ENCODE results near the gene LRRIQ1. TPM values are rescaled to one million over a fixed set of nuclear protein-coding genes. Genes with fewer than 3 reads are reported as not detected.

The LRRIQ1 gene, protein sequence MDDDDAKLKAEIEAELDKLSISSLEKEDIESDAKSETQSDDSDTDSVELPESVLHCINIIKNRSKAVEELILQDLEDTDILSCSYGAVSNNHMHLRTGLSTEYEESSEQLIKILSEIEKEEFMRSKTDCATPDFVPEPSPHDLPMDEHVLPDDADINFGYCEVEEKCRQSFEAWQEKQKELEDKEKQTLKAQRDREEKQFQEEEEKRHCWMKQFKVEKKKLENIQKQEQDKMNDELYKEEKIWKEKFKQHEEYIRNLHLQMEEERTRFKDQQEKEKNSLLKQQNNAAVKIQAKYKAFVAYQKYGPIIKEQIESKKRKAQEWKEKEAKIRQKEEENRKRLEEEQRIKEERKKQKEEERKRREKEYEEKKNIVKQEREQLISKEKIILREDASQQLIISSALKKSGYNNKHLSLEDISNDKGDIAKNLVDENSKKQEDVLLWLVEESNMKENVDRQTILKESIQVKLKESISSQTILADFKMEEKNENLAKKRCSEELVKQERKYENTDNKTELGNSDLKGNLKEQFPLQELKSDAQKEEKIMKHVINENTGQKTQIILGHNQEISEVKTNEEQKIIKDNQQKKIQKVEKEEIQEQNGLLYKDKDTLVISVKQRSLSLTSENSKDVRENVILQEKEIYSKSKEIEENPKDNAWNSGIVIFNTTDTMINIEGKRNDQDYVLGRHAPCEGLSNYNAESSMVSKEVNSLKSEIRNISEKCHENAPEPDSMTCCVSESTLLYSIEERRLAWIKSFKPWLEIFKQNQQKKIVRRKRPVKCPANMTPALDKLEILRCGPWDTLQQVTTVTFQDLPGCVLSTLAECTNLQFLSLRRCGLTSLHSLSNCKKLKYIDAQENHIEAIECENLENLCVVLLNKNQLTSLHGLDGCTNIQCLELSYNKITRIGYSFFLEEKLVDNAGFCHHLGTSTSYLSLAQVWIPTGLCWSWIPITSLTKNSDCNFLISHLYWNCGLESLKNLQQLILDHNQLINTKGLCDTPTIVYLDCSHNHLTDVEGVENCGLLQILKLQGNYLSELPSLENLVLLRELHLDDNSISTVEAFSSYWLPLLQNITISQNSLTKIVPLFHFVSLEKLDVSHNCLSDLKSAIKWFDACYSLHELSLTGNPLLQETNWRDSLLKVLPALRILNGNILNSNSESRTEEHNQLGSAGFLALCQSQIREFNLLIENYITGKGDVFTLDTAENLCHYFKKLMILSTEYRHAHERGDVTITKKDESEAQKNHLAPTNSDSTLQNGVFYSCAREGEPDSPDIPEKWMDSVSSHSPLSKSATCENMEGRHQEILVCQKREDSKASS (N-terminal part only)
- total RNA-seq (0.18 and 2.0 TPM in 2 replicates), polyA plus RNA-seq (0.26 and 6.9 TPM in 2 replicates)

- DNase-seq (ENCODE audit: low read depth in 1 of 2, low spot score in 1 of 2), result peak; percentile 90 to 94
- Histone ChIP-seq H3K27me3 (peaks cover 7% of the 10 kb centered on the region), H3K36me3 (no peaks in the 10 kb centered on the region), H3K4me1 (ENCODE audit: low read depth) (peaks cover 2% of the 10 kb centered on the region), H3K4me3 (peak within 1 kb of the TSS; percentile 59), H3K9me3 (ENCODE audit: low read depth) (no peaks in the 10 kb centered on the region), H3K27ac (no peak within 1 kb of the TSS)
- TF ChIP-seq, protein P1, sequence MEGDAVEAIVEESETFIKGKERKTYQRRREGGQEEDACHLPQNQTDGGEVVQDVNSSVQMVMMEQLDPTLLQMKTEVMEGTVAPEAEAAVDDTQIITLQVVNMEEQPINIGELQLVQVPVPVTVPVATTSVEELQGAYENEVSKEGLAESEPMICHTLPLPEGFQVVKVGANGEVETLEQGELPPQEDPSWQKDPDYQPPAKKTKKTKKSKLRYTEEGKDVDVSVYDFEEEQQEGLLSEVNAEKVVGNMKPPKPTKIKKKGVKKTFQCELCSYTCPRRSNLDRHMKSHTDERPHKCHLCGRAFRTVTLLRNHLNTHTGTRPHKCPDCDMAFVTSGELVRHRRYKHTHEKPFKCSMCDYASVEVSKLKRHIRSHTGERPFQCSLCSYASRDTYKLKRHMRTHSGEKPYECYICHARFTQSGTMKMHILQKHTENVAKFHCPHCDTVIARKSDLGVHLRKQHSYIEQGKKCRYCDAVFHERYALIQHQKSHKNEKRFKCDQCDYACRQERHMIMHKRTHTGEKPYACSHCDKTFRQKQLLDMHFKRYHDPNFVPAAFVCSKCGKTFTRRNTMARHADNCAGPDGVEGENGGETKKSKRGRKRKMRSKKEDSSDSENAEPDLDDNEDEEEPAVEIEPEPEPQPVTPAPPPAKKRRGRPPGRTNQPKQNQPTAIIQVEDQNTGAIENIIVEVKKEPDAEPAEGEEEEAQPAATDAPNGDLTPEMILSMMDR (IDR thresholded peaks at IDR 0.05; ENCODE audit: low read depth, low read length), result no peak
Measured at GRCh38 chr12:85036234-85036707, at the start of gene LRRIQ1, which contains the start of gene TSPAN19. Gene LRRIQ1 (plus strand): TSS chr12:85036351. CDS start chr12:85038177, 1,826 bp downstream. Gene TSPAN19 (minus strand): TSS chr12:85036277. CDS start chr12:85029946, 6,331 bp downstream.

DNA sequence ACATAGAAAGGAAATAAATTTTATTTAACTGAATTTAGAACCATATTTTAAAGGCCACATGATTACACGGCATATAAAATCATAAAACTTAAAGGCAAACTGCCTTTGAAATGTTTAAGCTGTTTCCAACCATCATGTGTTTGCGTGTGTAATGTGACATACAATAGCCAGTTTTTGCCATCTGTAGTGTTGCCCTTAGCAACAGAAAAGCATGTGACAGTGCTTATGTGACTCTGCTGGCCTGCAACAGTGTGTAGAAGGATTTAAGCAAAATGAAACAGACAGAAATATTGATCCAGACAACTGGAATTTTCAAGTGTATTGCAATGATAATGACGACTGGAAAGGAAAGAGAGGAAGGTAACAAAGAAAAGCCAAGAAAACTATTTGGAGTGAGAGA lies 49.6 kb upstream of the LRRIQ1 start:
- Histone ChIP-seq H3K36me3 (no peaks in the 10 kb centered on the region), H3K9me3 (ENCODE audit: low read depth) (no peaks in the 10 kb centered on the region), H3K4me3 (no peak overlapping the region), H3K4me1 (ENCODE audit: low read depth) (no peaks in the 10 kb centered on the region), H3K27me3 (no peaks in the 10 kb centered on the region), H3K27ac (no peak overlapping the region)
- DNase-seq (ENCODE audit: low read depth in 1 of 2, low spot score in 1 of 2), result no peak
- TF ChIP-seq, protein P1 (IDR thresholded peaks at IDR 0.05; ENCODE audit: low read depth, low read length), result no peak

DNA sequence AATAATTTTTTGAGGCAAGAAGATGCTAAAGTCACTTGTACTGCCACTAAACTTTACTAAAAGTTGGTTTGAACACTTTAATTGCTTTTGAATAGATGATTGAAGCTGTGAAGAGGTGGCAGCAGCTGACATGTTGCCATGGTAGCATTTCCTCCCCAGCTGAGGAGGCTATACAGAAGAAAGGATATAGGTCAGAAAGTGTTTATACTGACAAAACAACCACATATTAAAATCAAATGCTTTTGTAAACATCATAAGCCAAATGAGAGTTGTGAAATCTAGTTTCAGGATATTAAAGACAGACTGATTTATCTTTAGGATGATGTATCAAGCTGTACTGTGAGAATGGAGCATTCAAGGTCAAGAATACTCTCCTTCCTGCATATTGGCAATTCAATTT lies 41.7 kb upstream of the LRRIQ1 start:
- DNase-seq (ENCODE audit: low read depth in 1 of 2, low spot score in 1 of 2), result no peak
- TF ChIP-seq, protein P1 (IDR thresholded peaks at IDR 0.05; ENCODE audit: low read depth, low read length), result no peak
- Histone ChIP-seq H3K4me3 (no peak overlapping the region), H3K9me3 (ENCODE audit: low read depth) (no peaks in the 10 kb centered on the region), H3K27me3 (no peaks in the 10 kb centered on the region), H3K27ac (no peak overlapping the region), H3K36me3 (no peaks in the 10 kb centered on the region), H3K4me1 (ENCODE audit: low read depth) (no peaks in the 10 kb centered on the region)

DNA sequence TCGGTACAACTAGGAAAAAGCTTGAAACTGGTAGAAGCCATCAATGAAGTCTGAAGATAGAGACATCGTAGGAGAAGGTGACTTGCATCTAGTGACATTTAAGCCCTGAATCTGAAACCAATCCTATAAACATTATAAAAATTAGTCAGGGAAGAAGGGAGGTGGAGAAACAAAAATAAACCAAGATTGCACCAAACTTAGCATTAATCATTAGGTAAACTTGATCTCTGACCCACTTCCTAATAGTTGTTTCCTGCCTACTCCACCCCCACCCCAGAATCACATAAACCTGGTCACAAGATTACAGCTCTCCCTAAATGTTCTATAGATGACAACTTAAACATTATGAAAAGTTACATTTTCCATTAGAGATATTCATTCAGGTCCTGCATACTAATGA lies 40.5 kb upstream of the LRRIQ1 start:
- DNase-seq (ENCODE audit: low read depth in 1 of 2, low spot score in 1 of 2), result no peak
- H3K27me3 ChIP-seq, result no peaks in the 10 kb centered on the region
- no peak overlapping the region for H3K4me3 ChIP-seq
- no peaks in the 10 kb centered on the region for H3K4me1 ChIP-seq (ENCODE audit: low read depth)
- H3K27ac ChIP-seq, result no peak overlapping the region
- no peaks in the 10 kb centered on the region for H3K9me3 ChIP-seq (ENCODE audit: low read depth)
- H3K36me3 ChIP-seq, result no peaks in the 10 kb centered on the region
- TF ChIP-seq, protein P1 (IDR thresholded peaks at IDR 0.05; ENCODE audit: low read depth, low read length), result no peak

DNA sequence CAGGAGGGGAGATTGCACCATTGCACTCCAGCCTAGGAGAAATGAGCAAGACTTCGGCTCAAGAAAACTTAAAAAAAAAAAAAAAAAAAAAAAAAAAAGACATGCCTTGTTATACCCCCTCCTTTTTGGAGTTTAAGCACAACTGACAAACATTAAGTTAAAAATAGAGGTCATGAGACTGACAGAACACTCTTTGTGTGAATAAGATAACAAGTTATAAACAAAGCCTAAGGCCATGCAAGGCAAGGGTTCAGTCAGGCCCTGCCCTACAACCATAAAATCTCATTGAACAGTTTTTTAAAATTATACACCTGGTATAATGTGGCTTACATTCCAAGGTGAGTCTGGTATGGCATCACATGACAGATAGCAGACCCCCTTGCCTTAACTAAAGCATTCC lies 39.4 kb upstream of the LRRIQ1 start:
- H3K4me3 ChIP-seq, result no peak overlapping the region
- no peaks in the 10 kb centered on the region for H3K27me3 ChIP-seq
- H3K4me1 ChIP-seq (ENCODE audit: low read depth), result no peaks in the 10 kb centered on the region
- H3K36me3 ChIP-seq, result no peaks in the 10 kb centered on the region
- DNase-seq (ENCODE audit: low read depth in 1 of 2, low spot score in 1 of 2), result no peak
- no peak overlapping the region for H3K27ac ChIP-seq
- H3K9me3 ChIP-seq (ENCODE audit: low read depth), result no peaks in the 10 kb centered on the region
- TF ChIP-seq, protein P1 (IDR thresholded peaks at IDR 0.05; ENCODE audit: low read depth, low read length), result no peak
